Endothelial cell of umbilical vein (primary cell): Measurements from ENCODE around the gene BMP8B.

Experiments used
- CTCF ChIP-seq, 2 donors: IDR thresholded peaks; 1 replicate in 1 of 2; 2 replicates in 1 of 2; pipeline ENCODE4 v1.5.1; 2011; ENCODE audit warnings: low read length in 2 of 2, mild to moderate bottlenecking in 2 of 2, moderate library complexity in 2 of 2, control low read depth in 1 of 2, inconsistent platforms in 1 of 2, low read depth in 1 of 2; ENCODE audit not compliant: insufficient read depth in 1 of 2; ENCODE audit errors: extremely low read depth in 1 of 2
- EZH2 ChIP-seq: IDR thresholded peaks from 2 replicates; pipeline ENCODE4 v1.6.1; 2012; ENCODE audit warnings: borderline replicate concordance, low read depth, mild to moderate bottlenecking, moderate library complexity, low read length, inconsistent platforms; ENCODE audit not compliant: severe bottlenecking
- GATA2 ChIP-seq: IDR thresholded peaks from 2 replicates; pipeline ENCODE4 v1.7.0; 2011; ENCODE audit warnings: low read depth, mild to moderate bottlenecking, moderate library complexity, mixed read lengths, low read length; ENCODE audit not compliant: insufficient read length, insufficient read depth
- MYC ChIP-seq: IDR thresholded peaks from one replicate; pipeline ENCODE4 v1.6.1; 2011; ENCODE audit warnings: mild to moderate bottlenecking, low read depth, low read length
- POLR2A ChIP-seq: IDR thresholded peaks from 2 replicates; pipeline ENCODE4 v1.6.1; 2012; ENCODE audit warnings: low read depth, mild to moderate bottlenecking, control low read depth, low read length
- POLR2AphosphoS5 ChIP-seq: IDR thresholded peaks from 2 replicates; pipeline ENCODE4 v1.6.1; 2012; ENCODE audit warnings: low read depth, mild to moderate bottlenecking, control low read depth, low read length, moderate library complexity; ENCODE audit not compliant: insufficient read depth

- no peak for TF ChIP-seq CTCF (IDR thresholded peaks at IDR 0.05; ENCODE audit: extremely low read depth in 1 of 2, insufficient read depth in 1 of 2, low read depth in 1 of 2, low read length in 2 of 2)
- TF ChIP-seq POLR2A, result no peak
- no peak for TF ChIP-seq EZH2
- no peak for TF ChIP-seq MYC
- TF ChIP-seq GATA2, result no peak
- TF ChIP-seq POLR2AphosphoS5, result no peak
Measured at GRCh38 chr1:39828734-39829133, 40.1 kb upstream of the BMP8B start.
